Measurements from ENCODE around the gene ARHGAP15.

Gene ARHGAP15

DNA sequence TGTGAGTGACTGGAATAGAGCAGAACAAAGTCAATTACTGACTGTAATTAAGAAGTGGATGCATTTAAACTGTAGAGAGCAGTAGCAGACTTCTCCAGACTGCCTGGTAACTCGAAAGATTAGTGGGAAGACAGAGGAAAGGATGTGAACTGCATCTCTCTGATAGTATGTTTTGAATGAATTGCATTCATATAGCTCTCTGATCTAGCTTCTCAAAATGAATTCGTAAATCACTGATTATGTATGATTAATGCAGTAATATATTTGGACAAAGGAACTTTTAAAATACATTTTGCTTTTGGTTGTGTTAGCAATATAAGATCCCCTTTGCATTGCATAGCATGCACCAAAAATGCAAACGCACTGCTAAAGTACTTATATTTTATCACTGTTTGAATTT lies 304.0 kb downstream of the ARHGAP15 start:
- no peak overlapping the region for H3K27ac ChIP-seq
- TF ChIP-seq, protein P1, sequence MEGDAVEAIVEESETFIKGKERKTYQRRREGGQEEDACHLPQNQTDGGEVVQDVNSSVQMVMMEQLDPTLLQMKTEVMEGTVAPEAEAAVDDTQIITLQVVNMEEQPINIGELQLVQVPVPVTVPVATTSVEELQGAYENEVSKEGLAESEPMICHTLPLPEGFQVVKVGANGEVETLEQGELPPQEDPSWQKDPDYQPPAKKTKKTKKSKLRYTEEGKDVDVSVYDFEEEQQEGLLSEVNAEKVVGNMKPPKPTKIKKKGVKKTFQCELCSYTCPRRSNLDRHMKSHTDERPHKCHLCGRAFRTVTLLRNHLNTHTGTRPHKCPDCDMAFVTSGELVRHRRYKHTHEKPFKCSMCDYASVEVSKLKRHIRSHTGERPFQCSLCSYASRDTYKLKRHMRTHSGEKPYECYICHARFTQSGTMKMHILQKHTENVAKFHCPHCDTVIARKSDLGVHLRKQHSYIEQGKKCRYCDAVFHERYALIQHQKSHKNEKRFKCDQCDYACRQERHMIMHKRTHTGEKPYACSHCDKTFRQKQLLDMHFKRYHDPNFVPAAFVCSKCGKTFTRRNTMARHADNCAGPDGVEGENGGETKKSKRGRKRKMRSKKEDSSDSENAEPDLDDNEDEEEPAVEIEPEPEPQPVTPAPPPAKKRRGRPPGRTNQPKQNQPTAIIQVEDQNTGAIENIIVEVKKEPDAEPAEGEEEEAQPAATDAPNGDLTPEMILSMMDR (conservative IDR thresholded peaks at IDR 0.05): peak; percentile 38

DNA sequence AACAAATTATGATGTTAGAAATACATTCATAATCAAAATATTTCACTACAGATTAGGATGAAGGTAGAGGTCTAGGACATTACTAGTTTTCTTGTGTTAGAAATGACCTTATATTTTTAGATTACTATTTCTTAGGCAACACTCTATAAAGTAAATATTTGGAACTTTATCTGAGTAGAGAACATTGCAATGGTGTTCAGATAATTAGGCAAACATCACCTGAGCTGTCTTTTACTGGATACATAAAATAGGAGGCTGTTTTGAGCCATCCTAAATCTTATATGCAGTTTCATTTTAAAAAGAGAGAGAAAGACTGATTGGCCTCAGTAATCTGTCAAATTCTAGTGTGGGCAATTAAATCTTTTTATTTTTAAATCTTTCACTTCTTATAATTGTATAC lies 304.6 kb downstream of the ARHGAP15 start:
- no peak overlapping the region for H3K27ac ChIP-seq
- TF ChIP-seq, protein P1 (conservative IDR thresholded peaks at IDR 0.05): no peak

DNA sequence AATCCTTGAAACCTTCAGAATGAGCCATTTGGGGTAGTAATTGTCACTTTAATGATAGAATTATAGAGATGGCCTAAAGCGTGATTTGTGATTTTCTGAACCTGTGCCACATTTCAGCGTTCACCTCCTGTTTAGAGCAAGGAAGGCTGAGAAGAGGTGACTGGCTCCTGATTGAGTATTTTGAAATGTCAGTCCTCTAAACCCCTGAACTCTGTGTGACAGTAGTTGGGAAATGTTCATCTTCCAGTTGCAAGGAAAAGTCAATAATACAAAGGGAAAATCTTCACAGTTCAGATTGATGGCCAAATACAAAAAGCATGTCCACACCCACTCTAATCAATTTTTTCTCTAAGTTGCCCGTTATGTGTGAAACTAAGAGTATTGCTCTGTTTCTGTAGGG lies 305.2 kb downstream of the ARHGAP15 start:
- no peak overlapping the region for H3K27ac ChIP-seq
- TF ChIP-seq, protein P1 (conservative IDR thresholded peaks at IDR 0.05): no peak

DNA sequence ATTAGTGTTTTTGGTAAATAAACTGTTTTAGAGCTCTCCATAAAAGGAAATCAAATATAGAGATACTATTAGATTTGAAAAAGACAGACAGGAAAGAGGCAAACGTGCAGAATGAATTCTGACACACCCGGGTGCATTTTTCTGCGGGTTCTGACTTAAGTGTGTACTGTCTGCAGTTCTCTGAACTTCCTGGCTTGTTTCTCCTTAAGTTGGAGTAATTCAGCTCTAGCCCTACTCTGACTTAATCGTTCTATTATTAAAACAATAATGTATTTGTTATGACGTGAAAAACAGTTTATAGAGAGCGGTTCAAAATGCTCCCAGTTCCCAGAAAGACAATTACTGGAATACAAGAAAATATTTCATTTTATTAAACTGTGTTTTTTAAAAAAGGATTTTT lies 305.9 kb downstream of the ARHGAP15 start:
- TF ChIP-seq, protein P1 (conservative IDR thresholded peaks at IDR 0.05): no peak
- H3K27ac ChIP-seq: no peak overlapping the region

DNA sequence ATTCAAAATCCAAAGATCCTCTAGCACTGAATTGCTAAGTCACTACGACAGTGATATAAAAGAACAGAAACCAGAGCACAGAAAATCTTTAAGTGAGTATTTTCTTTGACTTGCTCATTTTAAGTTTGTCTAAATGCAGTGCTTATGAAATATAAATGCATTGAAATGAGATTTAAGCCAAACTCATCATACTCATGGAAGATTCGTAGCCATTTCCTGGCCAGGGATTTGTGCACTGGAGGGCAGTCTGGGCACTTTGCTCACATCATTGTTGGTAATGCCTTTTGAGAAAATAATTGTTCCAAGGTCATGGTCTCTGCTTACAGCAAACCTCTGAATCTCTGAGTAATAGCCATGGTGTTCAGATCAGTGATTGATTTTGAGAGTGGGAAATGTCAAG lies 307.7 kb downstream of the ARHGAP15 start:
- TF ChIP-seq, protein P1 (conservative IDR thresholded peaks at IDR 0.05): no peak
- no peak overlapping the region for H3K27ac ChIP-seq

DNA sequence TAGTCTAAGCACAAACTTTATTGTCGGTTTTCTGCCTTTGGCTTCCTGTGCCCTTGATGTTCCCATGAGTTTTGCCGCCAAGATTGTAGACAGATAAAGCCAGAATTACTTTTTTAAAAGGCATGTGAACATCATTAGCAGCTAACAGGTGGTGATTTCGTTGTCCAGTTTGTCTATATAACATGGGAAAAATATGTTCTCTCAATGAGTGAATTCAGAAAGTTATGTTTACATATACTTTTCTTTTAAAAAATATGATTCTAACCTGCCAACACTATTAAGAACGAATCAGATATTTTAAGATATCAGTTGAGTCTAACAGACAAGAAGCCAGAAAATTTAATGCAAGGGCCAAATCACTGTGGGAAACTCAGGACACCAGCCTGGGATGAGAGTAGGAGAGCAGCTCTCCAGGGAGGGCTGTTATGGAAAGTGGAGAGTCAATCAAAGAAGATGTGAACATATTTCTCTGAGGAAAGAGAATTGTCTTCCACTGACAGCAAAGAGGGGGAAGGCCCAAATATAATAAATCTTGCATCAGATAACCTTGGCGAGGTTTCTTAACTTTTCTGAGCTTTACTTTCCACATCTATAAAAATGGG lies 311.3 kb downstream of the ARHGAP15 start:
- H3K27ac ChIP-seq: no peak overlapping the region
- TF ChIP-seq, protein P1 (conservative IDR thresholded peaks at IDR 0.05): no peak

DNA sequence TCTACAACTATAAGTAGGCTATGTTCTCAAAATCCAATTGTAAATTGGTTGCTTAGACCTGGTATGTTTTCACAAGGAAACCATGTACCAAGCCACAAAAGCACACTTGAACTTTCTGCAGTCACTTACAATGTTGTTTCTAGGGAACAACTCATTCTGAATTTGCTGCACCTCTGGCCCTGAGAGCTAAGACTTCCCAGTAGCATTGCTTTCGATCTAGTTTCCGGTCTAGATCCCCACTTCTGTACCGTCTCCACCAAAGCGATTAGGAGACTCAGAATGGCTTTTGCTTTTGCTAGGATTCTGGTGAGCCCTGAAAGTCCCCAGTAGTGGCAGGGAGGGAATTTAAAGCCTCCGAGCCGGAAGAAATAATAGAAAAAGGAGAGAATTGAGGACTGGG lies 313.0 kb downstream of the ARHGAP15 start:
- no peak overlapping the region for H3K27ac ChIP-seq
- TF ChIP-seq, protein P1 (conservative IDR thresholded peaks at IDR 0.05): no peak
